GM19025 (cell line): ENCODE measurements around the gene SCYL1.
"Not testable (repeated sequence)": the region's sequence is repeated elsewhere in the genome, so short reads cannot be mapped to it uniquely, and the experiment has no call there.

Source experiments
- ATAC-seq: cut with Tn5 transposase; IDR thresholded peaks from one replicate; pipeline ENCODE4 v1.9.1; 2021; ENCODE audit warnings: mild to moderate bottlenecking, low read depth, moderate library complexity; ENCODE audit not compliant: unreplicated experiment

Gene SCYL1

DNA sequence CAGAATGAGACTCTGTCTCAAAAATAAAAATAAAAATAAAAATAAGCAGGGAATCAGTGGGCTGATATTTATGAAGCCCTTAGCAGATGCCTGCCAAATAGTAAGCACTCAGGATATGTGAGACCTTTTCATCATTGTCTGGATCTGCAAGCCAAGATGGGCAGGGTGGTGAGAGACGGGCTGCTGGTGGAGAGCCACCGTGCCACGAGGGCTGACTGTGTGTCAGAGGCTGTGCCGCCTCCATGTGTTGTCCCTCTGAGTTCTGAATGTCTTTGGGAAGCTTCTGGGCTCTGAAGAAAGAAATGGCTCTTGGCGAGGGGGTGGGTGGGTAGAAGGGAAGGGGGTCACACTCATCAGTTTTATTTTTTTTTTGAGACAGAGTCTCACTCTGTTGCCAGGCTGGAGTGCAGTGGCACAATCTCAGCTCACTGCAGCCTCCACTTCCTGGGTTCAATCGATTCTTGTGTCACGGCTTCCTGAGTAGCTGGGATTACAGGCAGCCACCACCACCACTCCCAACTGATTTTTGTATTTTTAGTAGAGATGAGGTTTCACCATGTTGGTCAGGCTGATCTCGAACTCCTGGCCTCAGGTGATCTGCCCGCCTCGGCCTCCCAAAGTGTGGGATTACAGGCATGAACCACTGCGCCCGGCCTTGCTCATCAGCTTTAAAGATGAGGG, 40.1 kb downstream of the SCYL1 start:
- ATAC-seq: not testable (repeated sequence)

DNA sequence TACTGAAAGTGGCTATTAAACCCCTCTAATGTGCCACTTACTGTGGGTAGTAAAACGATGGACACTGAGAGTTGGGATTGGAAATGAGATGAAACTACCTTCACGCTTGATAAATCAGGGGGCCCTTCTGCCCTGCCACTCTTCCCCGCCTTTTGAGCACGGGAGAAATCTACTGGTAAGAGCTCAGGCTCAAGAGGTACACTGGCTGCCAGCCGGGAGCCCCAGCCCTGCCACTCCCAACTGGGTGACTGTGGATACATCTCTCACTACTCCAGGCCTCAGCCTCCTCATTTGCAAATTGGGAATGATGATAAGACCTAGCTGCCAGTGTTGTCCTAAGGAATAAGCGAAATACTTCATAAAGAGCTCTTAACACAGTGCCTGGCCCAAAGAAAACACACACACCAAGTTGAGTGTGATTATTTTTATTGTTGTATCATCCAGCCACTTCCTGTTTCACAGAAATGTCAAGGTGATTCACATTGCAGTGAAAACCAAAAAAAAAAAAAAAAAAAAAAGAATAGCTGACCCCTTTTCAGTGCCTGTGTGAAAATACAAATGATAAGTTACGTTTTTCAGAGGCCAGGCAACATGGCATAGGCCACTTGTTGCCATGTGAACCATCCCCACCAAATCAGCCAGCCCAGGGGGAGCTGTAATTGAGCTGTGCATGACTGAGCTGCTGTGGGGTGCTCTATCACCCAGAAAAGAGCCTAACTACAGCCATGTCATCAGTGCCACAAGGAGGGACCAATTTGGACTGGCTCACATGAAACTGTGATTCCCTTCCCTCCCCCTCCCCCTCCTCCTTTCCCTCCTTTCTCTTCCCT, 41.0 kb downstream of the SCYL1 start:
- ATAC-seq: no peak

DNA sequence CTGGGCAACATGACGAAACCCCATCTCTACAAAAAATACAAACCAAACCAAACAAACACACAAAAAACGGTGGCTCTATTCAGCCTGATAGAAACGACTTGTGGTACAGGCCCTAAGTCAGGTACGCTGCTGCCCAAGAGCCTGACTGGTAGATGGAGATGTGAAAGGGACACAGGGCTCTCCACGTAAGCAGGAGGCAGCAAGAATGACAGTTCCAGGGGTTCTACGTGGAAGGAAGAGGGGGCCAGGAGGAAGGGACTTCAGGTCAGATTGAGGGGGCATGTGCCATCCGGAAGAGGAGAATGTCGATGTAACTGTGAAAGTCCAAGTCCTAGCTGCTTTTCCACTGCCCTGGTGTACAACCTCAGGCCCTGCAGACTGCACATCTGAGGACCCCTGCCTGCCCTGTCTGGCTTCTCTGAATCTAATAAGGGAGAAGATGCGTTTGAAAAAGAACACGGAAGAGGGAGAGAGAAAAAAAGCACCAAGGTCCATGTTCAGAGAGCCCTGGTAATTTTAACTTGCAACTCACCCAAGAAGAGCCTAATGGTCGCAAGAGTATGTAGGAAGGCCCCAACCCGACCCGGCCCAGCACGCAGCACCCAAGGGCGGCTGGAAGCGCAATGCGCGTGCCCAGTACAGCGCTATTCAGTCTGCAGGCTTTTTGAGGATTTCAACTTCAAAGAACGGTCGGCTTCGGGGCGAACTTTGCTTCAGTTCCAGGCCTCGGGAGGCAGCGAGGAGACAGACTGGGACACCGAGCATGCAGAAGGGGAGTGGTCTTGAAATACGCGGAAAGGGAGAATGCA, 44.5 kb downstream of the SCYL1 start:
- no peak for ATAC-seq

DNA sequence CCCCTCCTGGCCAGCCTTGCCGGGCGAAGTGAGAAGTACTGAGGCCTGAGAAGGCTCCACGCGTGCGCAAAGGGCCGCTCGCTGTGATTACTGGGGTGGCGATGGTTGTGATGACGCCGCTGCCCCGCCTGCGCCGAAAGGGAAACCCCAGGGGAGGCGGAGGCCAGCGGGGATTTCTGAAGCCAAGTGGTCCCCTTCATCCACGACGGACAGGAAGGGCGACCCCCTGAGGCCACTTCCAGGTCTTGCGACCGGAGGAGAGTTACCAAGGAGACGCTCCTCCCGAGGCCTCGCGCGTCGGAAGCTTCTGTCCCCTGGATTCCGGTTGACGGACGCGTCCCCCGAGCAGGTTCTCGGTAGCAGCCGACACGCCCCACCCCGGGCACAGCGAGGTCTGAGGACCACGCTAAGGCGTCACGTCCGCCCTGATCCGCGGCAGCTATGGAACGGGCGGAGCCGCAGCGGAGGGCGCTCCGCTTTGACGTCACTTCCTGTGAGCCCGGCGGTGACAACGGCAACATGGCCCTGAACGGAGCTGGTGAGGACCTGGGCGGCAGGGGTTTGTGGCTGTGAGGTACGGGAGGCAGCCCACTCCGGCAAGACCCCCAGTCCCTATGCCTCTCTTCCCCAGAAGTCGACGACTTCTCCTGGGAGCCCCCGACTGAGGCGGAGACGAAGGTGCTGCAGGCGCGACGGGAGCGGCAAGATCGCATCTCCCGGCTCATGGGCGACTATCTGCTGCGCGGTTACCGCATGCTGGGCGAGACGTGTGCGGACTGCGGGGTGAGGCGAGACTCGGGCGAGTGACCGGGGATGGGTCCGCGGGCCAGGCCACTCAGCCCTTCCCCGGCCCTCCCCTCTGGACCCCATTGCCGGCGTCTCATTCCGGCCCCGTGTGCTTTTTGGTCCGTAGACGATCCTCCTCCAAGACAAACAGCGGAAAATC, 45.4 kb downstream of the SCYL1 start, which contains the start of gene ZNRD2:
Gene ZNRD2 (plus strand): TSS at position 505 of the 946 bp plus-strand sequence. CDS start 15 bp downstream, at position 520.
- ATAC-seq: peak; percentile 60

DNA sequence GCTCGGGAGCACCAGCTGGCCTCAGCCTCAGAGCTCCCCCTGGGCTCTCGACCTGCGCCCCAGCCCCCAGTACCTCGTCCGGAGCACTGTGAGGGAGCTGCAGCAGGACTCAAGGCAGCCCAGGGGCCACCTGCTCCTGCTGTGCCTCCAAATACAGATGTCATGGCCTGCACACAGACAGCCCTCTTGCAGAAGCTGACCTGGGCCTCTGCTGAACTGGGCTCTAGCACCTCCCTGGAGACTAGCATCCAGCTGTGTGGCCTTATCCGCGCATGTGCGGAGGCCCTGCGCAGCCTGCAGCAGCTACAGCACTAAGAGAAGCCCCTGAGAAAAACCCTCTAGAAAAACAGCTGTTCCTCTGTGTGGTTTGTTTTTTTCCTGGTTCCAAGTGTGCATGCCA, 46.5 kb downstream of the SCYL1 start:
- no peak for ATAC-seq

DNA sequence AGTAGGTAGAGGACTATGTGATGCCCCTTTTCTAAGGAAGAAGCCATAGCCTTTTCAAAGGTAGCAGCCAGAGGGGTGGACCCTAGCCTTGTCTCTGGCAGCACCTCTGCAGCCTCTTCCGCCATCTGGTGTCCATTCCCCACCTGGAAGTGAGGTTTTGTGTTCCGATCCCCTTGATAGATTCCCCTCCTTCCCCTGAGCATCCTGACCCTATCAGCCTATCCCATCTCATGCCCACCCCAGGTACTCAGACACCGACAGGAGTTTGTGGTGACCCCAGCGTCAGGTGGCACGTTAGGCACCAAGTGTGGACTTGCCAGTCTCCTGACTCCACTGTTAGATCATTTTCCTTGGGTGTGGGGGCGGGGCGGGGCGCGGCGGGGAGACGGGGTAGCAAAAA, 47.1 kb downstream of the SCYL1 start:
- no peak for ATAC-seq

DNA sequence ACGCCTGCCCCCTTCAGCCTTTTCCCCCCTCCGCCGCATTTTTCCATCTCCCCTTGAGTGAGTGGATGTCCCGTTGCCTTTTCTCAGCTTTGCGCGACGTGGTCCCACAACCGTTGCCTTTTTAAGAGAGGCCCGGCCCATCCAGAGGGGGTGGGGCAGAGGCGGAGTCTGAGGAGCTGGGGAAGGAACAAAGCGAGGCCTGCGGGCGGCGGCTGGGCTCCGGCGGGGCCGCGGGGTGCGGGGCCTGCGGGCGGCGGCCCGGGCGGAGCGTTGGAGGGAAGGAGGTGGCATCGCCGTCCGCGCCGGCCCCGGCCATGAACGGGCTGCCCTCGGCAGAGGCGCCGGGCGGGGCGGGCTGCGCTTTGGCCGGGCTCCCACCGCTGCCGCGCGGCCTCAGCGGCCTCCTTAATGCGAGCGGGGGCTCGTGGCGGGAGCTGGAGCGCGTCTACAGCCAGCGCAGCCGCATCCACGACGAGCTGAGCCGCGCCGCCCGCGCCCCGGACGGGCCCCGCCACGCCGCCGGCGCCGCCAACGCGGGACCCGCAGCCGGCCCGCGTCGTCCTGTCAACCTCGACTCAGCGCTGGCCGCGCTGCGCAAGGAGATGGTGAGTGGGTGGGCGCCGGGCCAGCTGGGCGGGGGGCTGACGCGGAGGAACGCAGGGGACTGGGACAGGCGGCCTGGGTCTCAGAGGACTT, 47.6 kb downstream of the SCYL1 start, which contains the start of gene FAM89B:
Gene FAM89B (plus strand): TSS at position 183 of the 696 bp plus-strand sequence. CDS start 132 bp downstream, at position 315.
- no peak for ATAC-seq

DNA sequence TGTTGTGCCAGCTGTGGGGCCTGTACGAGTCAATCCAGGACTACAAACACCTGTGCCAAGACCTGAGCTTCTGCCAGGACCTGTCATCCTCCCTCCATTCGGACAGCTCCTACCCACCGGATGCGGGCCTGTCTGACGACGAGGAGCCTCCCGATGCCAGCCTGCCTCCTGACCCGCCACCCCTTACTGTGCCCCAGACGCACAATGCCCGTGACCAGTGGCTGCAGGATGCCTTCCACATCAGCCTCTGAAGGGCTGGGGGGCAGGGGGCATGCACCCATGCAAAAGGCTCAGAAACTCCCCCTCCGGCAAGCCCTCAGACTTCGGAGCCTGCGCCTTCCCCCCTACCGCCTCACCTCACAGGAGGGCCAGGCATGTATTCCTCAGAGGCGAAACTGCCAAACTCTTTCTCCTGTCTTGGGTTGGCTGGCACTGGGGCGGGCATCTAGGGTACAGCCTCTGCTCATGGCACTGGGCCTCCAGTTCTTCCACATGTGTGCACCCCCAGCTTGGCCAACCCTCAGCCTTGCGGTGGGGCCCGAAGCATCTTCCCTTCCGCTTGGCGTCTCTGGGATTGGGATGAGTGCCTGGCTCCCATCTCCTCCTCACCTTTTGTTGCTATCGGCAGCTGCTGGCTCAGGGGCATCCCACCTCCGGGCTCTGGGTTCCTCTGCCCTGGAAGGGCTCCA, 48.7 kb downstream of the SCYL1 start:
- no peak for ATAC-seq

DNA sequence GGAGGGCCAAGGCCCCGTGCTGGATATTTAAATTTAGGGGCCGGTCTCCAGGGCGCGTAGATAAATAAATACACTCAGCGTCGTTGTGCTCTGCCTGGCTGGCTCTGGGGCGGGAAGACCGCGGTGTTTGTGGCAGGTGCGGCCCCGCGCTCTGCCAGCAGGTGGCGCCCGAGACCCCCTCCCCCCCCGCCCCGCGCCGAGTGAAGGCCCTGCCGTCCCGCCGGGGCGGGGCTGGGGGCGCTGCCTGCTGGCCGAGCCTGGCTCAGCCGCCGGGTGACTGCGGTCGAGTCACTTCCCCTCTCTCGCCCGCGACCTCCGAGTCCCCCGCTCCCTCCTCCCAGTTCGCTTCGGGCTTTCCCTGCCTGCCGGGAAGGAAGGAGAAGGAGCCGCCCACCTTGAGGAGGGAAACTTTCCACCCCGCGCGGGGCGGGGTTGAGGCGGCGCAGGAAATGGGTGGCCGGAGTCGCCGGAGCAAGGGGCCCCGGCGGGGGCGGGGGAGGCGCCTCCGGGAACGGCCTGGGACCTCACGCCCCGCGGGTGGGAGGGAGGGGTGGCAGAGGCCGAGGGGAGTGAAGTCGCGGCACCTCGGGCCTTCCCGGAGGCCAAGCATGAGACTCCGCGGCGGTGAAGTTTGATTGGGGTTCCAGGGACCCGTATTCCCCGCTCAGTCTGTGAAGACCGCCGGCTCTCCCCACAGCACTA, 49.4 kb downstream of the SCYL1 start:
- peak; percentile 27 for ATAC-seq

DNA sequence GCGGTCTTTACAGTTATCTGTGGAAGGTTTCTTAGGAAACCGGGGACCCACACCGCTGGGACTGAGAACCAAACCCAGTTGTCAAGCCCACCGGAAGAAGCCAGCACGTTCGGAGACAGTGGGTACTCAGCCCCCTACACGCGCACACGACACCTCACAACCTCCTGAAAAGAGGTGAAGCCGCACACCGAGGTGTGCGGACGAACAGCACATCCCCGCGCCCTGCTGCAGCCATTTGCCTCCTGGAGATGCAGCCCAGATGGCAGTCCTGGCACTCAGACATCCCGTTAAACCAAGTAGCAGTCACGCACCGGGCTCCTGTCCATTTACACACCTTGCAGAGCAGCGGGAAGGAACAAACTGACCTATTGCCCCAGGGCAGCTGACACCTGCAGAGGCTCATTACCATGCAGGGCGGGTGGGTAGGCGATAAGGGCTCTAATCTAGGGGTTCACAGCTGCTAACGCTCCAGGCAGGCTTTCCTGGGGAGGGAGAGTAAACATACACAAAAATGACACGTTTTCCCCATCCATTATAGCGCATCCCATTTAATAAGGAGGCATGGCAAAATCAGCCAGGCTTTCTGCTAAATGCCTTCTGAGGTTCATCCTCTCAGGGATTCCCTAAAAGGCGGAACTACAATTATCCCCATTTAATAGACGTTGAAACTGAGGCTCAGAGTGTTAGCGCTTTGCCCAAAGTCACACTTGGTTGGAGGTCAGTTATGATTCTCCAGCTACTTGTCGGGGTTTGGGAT, 50.1 kb downstream of the SCYL1 start:
- ATAC-seq: no peak

DNA sequence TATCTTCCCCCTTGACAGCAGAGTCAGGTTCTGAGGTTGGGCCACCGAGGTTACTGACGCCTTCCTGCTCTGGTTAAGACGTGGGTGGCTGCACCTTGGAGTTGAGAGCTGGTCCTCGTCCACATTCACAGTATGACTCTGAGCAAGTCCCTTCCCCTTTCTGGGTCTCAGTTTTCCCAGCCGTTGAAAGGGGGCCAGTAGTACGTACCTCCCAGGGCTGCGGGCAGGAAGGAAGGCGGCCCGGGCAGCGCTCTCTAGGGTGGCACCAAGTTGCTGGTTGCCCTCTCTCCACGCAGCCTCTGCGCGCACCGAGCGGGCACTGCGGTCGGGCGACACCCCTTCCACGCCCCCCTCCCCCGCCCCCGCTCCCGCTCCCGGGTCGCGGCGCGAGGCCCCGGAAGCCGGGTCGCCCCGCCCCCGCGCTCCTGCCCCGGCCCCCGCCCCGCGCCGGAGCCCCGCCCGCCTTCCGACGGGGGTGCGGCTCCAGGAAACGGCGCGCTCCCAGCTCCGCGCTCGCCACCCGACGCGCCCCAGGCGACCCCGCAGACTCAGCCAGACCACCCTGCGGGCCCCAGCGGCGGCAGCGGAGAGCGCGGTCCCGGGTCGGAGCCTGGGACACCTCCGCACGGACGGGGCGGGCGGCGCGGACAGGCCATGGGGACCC, 50.8 kb downstream of the SCYL1 start, which contains the start of gene EHBP1L1:
Gene EHBP1L1 (plus strand): TSS at position 486 of the 664 bp plus-strand sequence. CDS start 250 bp downstream, outside the sequence.
- ATAC-seq: peak; percentile 26

DNA sequence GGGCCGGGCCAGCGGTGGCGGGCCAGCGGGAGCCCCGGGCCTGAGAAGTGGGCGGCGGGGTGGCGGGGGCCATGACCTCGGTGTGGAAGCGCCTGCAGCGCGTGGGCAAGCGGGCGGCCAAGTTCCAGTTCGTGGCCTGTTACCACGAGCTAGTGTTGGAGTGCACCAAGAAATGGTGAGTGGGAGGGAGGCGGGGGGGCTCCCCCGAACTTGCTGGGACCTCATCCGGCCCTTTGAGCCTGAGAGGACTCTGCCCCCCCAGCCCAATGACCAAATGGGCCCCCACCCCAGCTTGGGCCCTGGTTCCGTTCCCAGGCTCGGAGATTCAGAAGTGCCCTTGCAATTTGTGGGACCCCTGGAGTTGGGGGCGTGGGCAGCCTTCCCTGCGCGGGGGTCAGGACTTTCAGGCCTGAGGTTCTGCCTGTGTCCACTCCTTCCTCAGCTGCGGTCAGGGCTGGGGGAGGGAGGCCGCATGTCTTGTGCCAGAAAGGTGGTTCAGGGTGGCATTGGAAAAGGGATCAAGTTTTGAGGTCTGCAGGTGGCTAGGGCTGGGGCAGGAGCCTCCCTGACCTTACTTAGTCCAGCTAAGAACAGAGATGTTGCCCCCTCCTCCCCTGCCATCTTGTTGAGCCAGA, 51.5 kb downstream of the SCYL1 start:
- no peak for ATAC-seq

DNA sequence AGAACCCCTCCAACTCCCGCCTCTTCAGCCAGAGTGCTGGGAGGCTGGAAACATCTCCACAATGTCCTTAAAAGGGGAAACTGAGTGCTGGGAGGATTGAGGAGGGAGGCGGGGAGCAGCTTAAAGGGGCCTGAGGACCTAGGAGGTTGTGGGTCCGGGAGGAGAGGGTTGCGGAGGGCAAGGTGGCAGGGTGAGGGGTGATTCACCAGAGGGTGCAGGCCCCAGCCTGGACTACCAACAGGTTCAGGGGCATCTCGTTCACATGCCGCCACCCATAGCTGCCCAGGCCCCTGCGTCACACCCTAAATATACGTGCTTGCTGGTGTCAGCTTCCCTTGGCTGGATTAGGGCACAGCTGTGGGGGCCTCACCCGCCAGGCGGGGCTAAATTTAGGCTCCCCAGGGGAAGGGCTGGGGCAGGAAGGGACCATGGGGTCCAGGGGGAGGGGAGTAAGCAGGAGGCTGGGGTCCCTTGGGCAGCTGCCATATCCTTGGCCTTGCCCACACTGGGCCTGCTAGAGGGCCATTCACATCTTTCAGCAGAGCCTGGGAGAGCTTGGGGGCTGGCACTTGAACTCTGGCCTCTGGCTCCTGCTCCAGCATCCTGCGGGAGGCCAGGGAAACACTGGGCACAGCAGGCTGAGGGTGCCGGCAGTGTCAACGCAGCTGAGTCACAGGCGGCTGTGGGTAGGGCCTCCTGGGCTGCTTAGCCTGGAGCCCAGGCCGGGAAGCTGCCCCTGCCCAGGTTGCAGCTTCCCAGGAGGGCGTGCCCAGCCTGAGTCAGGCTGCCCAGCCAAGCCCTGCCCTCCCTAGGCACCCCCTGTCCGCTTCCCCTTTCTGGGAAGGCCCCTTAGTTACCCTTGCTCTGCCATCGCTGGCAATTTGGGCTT, 52.2 kb downstream of the SCYL1 start:
- ATAC-seq: no peak

DNA sequence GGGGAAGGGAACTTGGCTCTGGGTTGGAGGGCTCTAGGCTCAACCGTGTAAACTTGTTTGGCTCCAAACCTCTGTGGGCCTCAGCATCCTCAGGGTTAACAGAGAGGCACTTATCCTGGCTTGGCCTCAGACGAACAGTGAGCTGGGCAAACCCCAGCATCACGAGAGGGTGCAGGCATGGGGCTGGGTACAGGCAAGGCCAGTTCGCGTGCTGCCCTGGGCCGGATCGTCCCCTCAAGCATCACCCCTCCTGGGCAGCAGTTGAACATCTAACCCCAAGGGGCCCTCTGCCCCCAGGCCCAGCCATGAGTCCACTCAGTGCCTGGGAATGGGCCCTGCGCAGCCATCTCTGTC, 52.9 kb downstream of the SCYL1 start:
- ATAC-seq: no peak

DNA sequence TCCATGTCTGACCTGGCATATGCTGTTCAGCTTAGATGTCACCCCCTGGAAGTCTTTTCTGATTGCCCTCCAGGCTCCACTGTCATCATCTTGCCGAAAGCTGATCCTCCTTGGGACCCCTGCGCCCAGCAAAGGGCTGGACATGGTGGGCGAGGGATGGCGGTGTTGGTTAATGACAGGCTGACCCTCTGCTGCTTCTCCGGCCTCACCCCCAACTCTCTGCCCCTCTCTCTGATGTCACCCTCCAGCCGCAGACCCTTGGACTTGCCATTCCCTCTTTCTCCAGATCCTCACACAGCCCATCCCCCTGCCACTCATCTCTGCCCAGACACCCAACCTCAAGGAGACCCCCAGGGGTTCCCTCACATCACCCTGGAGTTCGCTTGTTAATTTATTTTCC, 53.3 kb downstream of the SCYL1 start:
- no peak for ATAC-seq
